Stimulated activated CD8-positive, alpha-beta memory T cell treated with anti-CD3 and anti-CD28 coated beads, Interleukin-4, amount 100 ng/mL, for 1 hour (primary cell): Measurements from ENCODE around the gene COG5.
"Not testable (repeated sequence)": the region's sequence is repeated elsewhere in the genome, so short reads cannot be mapped to it uniquely, and the experiment has no call there.

ENCODE experiments used
- DNase-seq, 2 donors: peaks; one replicate each; pipeline ENCODE4 v3.0.0-alpha.2; 2020; ENCODE audit warnings: low read depth in 2 of 2, low spot score in 1 of 2

The COG5 gene

GRCh38 chr7:107233174-107233573 lies 330.5 kb downstream of the COG5 start:
- no peak for DNase-seq

- no peak for DNase-seq
Observed at GRCh38 chr7:107232568-107233090, 331.1 kb downstream of the COG5 start.

GRCh38 chr7:107230334-107230733 lies 333.4 kb downstream of the COG5 start:
- DNase-seq = no peak

GRCh38 chr7:107228291-107228690 lies 335.4 kb downstream of the COG5 start:
- no peak for DNase-seq

- no peak for DNase-seq
Observed at GRCh38 chr7:107224374-107225223, 339.1 kb downstream of the COG5 start.

GRCh38 chr7:107220806-107221205 lies 342.9 kb downstream of the COG5 start:
- not testable (repeated sequence) for DNase-seq

- DNase-seq = no peak
Observed at GRCh38 chr7:107220356-107220755, 343.4 kb downstream of the COG5 start.

- DNase-seq = no peak
Observed at GRCh38 chr7:107219563-107220244, 344.0 kb downstream of the COG5 start.

- DNase-seq = no peak
Observed at GRCh38 chr7:107213945-107214344, 349.8 kb downstream of the COG5 start.

GRCh38 chr7:107213193-107213788 lies 350.4 kb downstream of the COG5 start:
- no peak for DNase-seq

- DNase-seq = no peak
Observed at GRCh38 chr7:107212725-107213124, 351.0 kb downstream of the COG5 start.

GRCh38 chr7:107210400-107210799 lies 353.3 kb downstream of the COG5 start:
- no peak for DNase-seq

GRCh38 chr7:107209565-107209964 lies 354.2 kb downstream of the COG5 start:
- no peak for DNase-seq

- DNase-seq = no peak
Observed at GRCh38 chr7:107208563-107208962, 355.2 kb downstream of the COG5 start.

- no peak for DNase-seq
Observed at GRCh38 chr7:107208024-107208521, 355.6 kb downstream of the COG5 start.

- no peak for DNase-seq
Observed at GRCh38 chr7:107207459-107207858, 356.3 kb downstream of the COG5 start.

- DNase-seq = no peak
Observed at GRCh38 chr7:107206706-107207105, 357.0 kb downstream of the COG5 start.

- no peak for DNase-seq
Observed at GRCh38 chr7:107206136-107206535, 357.6 kb downstream of the COG5 start.

- DNase-seq = no peak
Observed at GRCh38 chr7:107203607-107204006, 360.1 kb downstream of the COG5 start.

GRCh38 chr7:107201795-107202450 lies 361.8 kb downstream of the COG5 start:
- DNase-seq = no peak
